HG03095 (cell line): Measurements from ENCODE around the gene AVPR2.

Experiments
- ATAC-seq: cut with Tn5 transposase; IDR thresholded peaks from one replicate; pipeline ENCODE4 v1.9.1; 2021; ENCODE audit warnings: moderate library complexity; ENCODE audit not compliant: unreplicated experiment

The AVPR2 gene

GRCh38 chrX:153870791-153871360 lies 33.6 kb upstream of the AVPR2 start:
- ATAC-seq, result no peak

- no peak for ATAC-seq
Observed at GRCh38 chrX:153871451-153871850, 33.0 kb upstream of the AVPR2 start.

- no peak for ATAC-seq
Observed at GRCh38 chrX:153871946-153872878, 32.3 kb upstream of the AVPR2 start.

- ATAC-seq, result no peak
Observed at GRCh38 chrX:153873282-153874084, 31.0 kb upstream of the AVPR2 start.

GRCh38 chrX:153874085-153874365 lies 30.4 kb upstream of the AVPR2 start:
- no peak for ATAC-seq

- ATAC-seq, result no peak
Observed at GRCh38 chrX:153874366-153875125, 29.9 kb upstream of the AVPR2 start.

GRCh38 chrX:153875391-153876111 lies 28.9 kb upstream of the AVPR2 start:
- no peak for ATAC-seq

GRCh38 chrX:153876112-153876491 lies 28.4 kb upstream of the AVPR2 start:
- ATAC-seq, result no peak

- ATAC-seq, result no peak
Observed at GRCh38 chrX:153877571-153878261, 26.8 kb upstream of the AVPR2 start.

GRCh38 chrX:153878345-153878744 lies 26.1 kb upstream of the AVPR2 start:
- no peak for ATAC-seq

- no peak for ATAC-seq
Observed at GRCh38 chrX:153878969-153879653, 25.4 kb upstream of the AVPR2 start.

- ATAC-seq, result no peak
Observed at GRCh38 chrX:153879741-153880439, 24.6 kb upstream of the AVPR2 start.

GRCh38 chrX:153880440-153880815 lies 24.0 kb upstream of the AVPR2 start:
- no peak for ATAC-seq

- no peak for ATAC-seq
Observed at GRCh38 chrX:153881281-153881680, 23.2 kb upstream of the AVPR2 start.

GRCh38 chrX:153882086-153882498 lies 22.4 kb upstream of the AVPR2 start:
- ATAC-seq, result no peak

- ATAC-seq, result no peak
Observed at GRCh38 chrX:153882557-153882956, 21.9 kb upstream of the AVPR2 start.

GRCh38 chrX:153883163-153883843 lies 21.2 kb upstream of the AVPR2 start:
- no peak for ATAC-seq

- ATAC-seq, result no peak
Observed at GRCh38 chrX:153884136-153884535, 20.3 kb upstream of the AVPR2 start.
